HepG2 (cell line): ENCODE results near the gene TMEM151A. TPM values are rescaled to one million over a fixed set of nuclear protein-coding genes. Genes with fewer than 3 reads are reported as not detected.

Source experiments
- ATAC-seq: fragments of 200-7000 bp; cut with Tn5 transposase; 3 replicates; pipeline ENCODE4 v1.9.1; 2020; ENCODE audit warnings: mild to moderate bottlenecking, moderate library complexity
- BruUV-seq: library from RNA; stranded (reverse); fragments of 400-500 nt; replicated peaks from 2 replicates; lab custom pipeline; 2021; lab: Mats Ljungman, UMichigan
- CTCF ChIA-PET: fragments of 300-600 bp; formaldehyde crosslinking; extraction: SDS; loops from one replicate; lab custom pipeline; 2021; ENCODE audit warnings: low total read pairs, inconsistent platforms, low intra/inter-chr PET ratio; lab: Yijun Ruan, JAX
- POLR2A ChIA-PET: fragments of 350-600 bp; sonication (Branson Sonifier 250); formaldehyde crosslinking; loops from one replicate; lab custom pipeline; 2020; ENCODE audit warnings: antibody characterized with exemption, inconsistent platforms; lab: Yijun Ruan, JAX
- DNase-seq: peaks from one replicate; pipeline ENCODE4 v3.0.0-alpha.2; 2015; ENCODE audit warnings: low spot score
- FAIRE-seq: peaks from 3 replicates; lab custom pipeline; 2011; peaks lifted over from hg19 to GRCh38; lab: Jason Lieb, UNC
- H2AFZ ChIP-seq: one replicate; pipeline ENCODE4 v1.6.1; 2011; ENCODE audit warnings: low read length, inconsistent platforms
- H3K27ac ChIP-seq: fragments of 300-600 bp; 3 replicates; pipeline ENCODE4 v1.8.0; 2011; ENCODE audit warnings: mixed run types, mild to moderate bottlenecking, mixed read lengths, low read length, inconsistent platforms; ENCODE audit not compliant: insufficient read depth; ENCODE audit errors: extremely low read length
- H3K27me3 ChIP-seq, 2 experiments: fragments of 200-600 bp in 1 of 2; 2 replicates in 1 of 2; 3 replicates in 1 of 2; pipeline versions ENCODE4 v1.6.0 to v1.8.0; 2011; ENCODE audit warnings: low read length in 2 of 2, mild to moderate bottlenecking in 2 of 2, moderate library complexity in 2 of 2, inconsistent platforms in 1 of 2; ENCODE audit not compliant: insufficient read depth in 2 of 2, control insufficient read depth in 1 of 2
- H3K36me3 ChIP-seq, 2 experiments: fragments of 200-600 bp in 1 of 2; replicated peaks in 1 of 2; 2 replicates in 1 of 2; 3 replicates in 1 of 2; pipeline versions ENCODE4 v1.5.1 to v1.8.0; 2011; ENCODE audit warnings: low read length in 2 of 2, inconsistent platforms in 1 of 2; ENCODE audit not compliant: insufficient read depth in 2 of 2, control insufficient read depth in 1 of 2
- H3K4me1 ChIP-seq: 2 replicates; pipeline ENCODE4 v1.5.1; 2012; ENCODE audit warnings: low read length, inconsistent platforms; ENCODE audit not compliant: insufficient read depth
- H3K4me2 ChIP-seq: 2 replicates; pipeline ENCODE4 v1.6.0; 2011; ENCODE audit warnings: low read depth, low read length, inconsistent platforms
- H3K4me3 ChIP-seq, 3 experiments: fragments of 200-600 bp in 1 of 3; sonication (generic), shearing (Covaris generic) in 1 of 3; replicated peaks in 1 of 3; 2 replicates each; pipeline ENCODE4 v1.5.1; 2011 to 2016; ENCODE audit warnings: low read length in 3 of 3, inconsistent platforms in 2 of 3, low read depth in 2 of 3, mild to moderate bottlenecking in 2 of 3, control low read depth in 1 of 3, mixed read lengths in 1 of 3; ENCODE audit not compliant: insufficient read depth in 1 of 3
- H3K79me2 ChIP-seq: one replicate; pipeline ENCODE4 v1.6.1; 2011; ENCODE audit warnings: low read length, inconsistent platforms; ENCODE audit not compliant: insufficient read depth
- H3K9ac ChIP-seq: 2 replicates; pipeline ENCODE4 v1.6.0; 2011; ENCODE audit warnings: mild to moderate bottlenecking, low read depth, low read length, inconsistent platforms; ENCODE audit not compliant: insufficient read depth
- H3K9me3 ChIP-seq: 2 replicates; pipeline ENCODE4 v1.5.1; 2012; ENCODE audit warnings: mild to moderate bottlenecking, low read length
- H4K20me1 ChIP-seq: 2 replicates; pipeline ENCODE4 v1.6.0; 2011; ENCODE audit warnings: inconsistent platforms, mild to moderate bottlenecking, low read length, moderate library complexity; ENCODE audit not compliant: insufficient read depth
- HNRNPL ChIP-seq: fragments of 200-400 bp; formaldehyde crosslinking; IDR thresholded peaks from 2 replicates; pipeline ENCODE4 v1.6.1; 2017; ENCODE audit warnings: mild to moderate bottlenecking, low read depth, low read length
- MATR3 ChIP-seq: sonication (generic); formaldehyde crosslinking; IDR thresholded peaks from 2 replicates; pipeline ENCODE4 v1.4.0; 2020; ENCODE audit warnings: missing genetic modification reagents
- RFXAP ChIP-seq: sonication (generic); formaldehyde crosslinking; IDR thresholded peaks from 2 replicates; pipeline ENCODE4 v1.4.0; 2020; ENCODE audit warnings: missing genetic modification reagents, borderline replicate concordance
- SUZ12 ChIP-seq: fragments of 150-350 bp; IDR thresholded peaks from 2 replicates; pipeline ENCODE4 v1.6.1; 2014; ENCODE audit warnings: low read depth, low read length
- ZBTB20 ChIP-seq: sonication (generic); formaldehyde crosslinking; IDR thresholded peaks from 2 replicates; pipeline ENCODE4 v1.8.1; 2023; ENCODE audit warnings: missing genetic modification reagents, low read depth, mild to moderate bottlenecking, borderline replicate concordance
- ZFP90 ChIP-seq: sonication (generic); formaldehyde crosslinking; IDR thresholded peaks from 2 replicates; pipeline ENCODE4 v1.8.0; 2022; ENCODE audit warnings: missing genetic modification reagents, mild to moderate bottlenecking, inconsistent platforms, borderline replicate concordance
- ZMAT3 ChIP-seq: sonication (generic); formaldehyde crosslinking; conservative IDR thresholded peaks from 2 replicates; pipeline ENCODE4 v1.7.0; 2021; ENCODE audit warnings: missing genetic modification reagents
- ZMYM3 ChIP-seq: sonication (generic); formaldehyde crosslinking; IDR thresholded peaks from 2 replicates; pipeline ENCODE4 v1.5.1; 2020; ENCODE audit warnings: mild to moderate bottlenecking, missing genetic modification reagents
- ZNF234 ChIP-seq: sonication (generic); formaldehyde crosslinking; conservative IDR thresholded peaks from 2 replicates; pipeline ENCODE4 v1.5.1; 2020; ENCODE audit warnings: mild to moderate bottlenecking, missing genetic modification reagents
- ZNF598 ChIP-seq: sonication (generic); formaldehyde crosslinking; IDR thresholded peaks from 2 replicates; pipeline ENCODE4 v1.5.1; 2020; ENCODE audit warnings: mild to moderate bottlenecking, missing genetic modification reagents, borderline replicate concordance
- ZNF629 ChIP-seq: sonication (generic); formaldehyde crosslinking; conservative IDR thresholded peaks from 2 replicates; pipeline ENCODE4 v1.5.0; 2020; ENCODE audit warnings: missing genetic modification reagents
- WGBS: methylation state at CpG from one replicate; pipeline ENCODE4 v1.1.6; 2017; ENCODE audit warnings: low lambda C conversion rate; 5-methylcytosine and 5-hydroxymethylcytosine counted together
- in situ Hi-C: cut with HindIII; loops from 2 replicates; pipeline ENCODE4 v1.10.0; 2017; ENCODE audit warnings: low pct_unique_long_range_greater_than_20kb; ENCODE audit not compliant: extremely low pct_ligation_motif_present
- intact Hi-C: fragments of 100-400 bp; cut with micrococcal nuclease; formaldehyde crosslinking; loops from one replicate; pipeline ENCODE4 v1.10.0; 2022; ENCODE audit not compliant: unreplicated experiment
- polyA plus RNA-seq, 8 experiments: library from polyadenylated mRNA; depleted of rRNA in 3 of 8; stranded (reverse) in 7 of 8; unstranded in 1 of 8; fragments of >200 nt; fragmentation: Illumina TruSeq in 4 of 8; extraction: Trizol in 4 of 8; gene quantifications; 2 replicates each; pipeline versions ENCODE4 v1.2.1 to v1.2.3, GENCODE V29; 2011 to 2016; ENCODE audit warnings: low read depth in 4 of 8, missing spikeins in 1 of 8, mixed read lengths in 1 of 8; ENCODE audit not compliant: insufficient read depth in 1 of 8
- total RNA-seq, 5 experiments: library from RNA; depleted of rRNA; stranded (reverse); fragments of >200 nt; fragmentation: Illumina TruSeq; extraction: Trizol; gene quantifications; 2 replicates each; pipeline ENCODE4 v1.2.3, GENCODE V29; 2016; ENCODE audit warnings: low read depth in 1 of 5
- TF ChIP-seq, protein P1 (sequence below): IDR thresholded peaks from 2 replicates; pipeline ENCODE4 v1.6.1; 2012; ENCODE audit warnings: inconsistent platforms
- TF ChIP-seq, protein P2 (sequence below): sonication (generic); formaldehyde crosslinking; IDR thresholded peaks from 2 replicates; pipeline ENCODE4 v1.5.1; 2020; ENCODE audit warnings: missing genetic modification reagents, mild to moderate bottlenecking, borderline replicate concordance

TMEM151A gene
- total and polyA plus RNA-seq, 2 of the 13 experiments (the other 11 are each of a cell fraction or from before 2014, with no cell fraction given): 0.18 to 0.33 TPM

DNA sequence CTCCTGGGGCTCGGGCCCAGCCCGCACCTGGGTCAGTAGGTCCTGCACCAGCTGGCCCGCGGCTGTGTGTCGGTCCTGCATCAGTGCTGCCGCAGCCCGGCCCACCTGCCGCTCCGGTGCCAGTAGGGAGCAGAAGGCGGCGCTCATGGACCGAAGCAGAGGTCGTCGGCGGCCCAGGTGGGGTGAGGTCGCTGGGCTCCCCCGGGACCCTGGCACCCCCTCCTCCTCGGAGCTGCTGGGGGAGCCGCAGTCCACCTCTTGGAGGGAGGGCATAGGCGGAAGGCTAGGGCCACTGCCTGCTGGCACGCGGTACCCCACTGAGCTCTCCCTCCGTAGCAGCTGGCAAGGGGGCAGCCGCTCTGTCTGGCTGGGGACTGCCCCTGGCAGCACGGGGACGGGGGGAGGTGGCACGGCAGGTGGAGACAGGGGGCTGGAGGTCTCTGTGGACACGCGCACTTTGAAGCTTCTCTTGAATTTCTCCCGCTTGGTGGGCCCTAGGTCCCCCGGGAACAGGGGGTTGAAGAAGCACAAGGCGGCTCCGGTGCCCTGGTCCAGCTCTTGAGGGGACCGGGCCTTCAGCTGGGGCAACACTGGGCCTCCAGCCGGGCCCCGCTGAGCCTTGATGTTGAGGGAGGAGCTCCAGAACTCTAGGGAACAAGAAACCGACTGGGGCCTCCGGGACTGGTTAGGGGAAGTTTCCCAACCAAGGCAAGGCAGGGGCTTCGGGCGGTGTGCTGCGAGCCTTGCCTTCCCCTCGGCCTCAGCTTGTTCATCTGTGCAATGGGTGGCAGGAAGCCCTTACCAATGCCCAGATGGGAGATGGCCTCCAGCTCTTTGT, 43.1 kb downstream of the TMEM151A start:
- intact Hi-C loops: no loop called here
- Histone ChIP-seq H3K4me1 (peaks cover 23% of the 10 kb centered on the region), H3K9ac (peak overlapping the region; percentile 67), H3K4me3 (peak overlapping the region; percentile 64 to 79 (median 70); a peak in 5 of 6 replicates), H3K9me3 (no peaks in the 10 kb centered on the region), H3K36me3 (peaks cover 5 to 6% of the 10 kb centered on the region in 2 experiments; a peak in 3 of 5 replicates), H2AFZ (no peak overlapping the region), H4K20me1 (no peaks in the 10 kb centered on the region), H3K4me2 (peak overlapping the region; percentile 87), H3K79me2 (no peaks in the 10 kb centered on the region), H3K27ac (no peak overlapping the region), H3K27me3 (no peaks in the 10 kb centered on the region)
- DNase-seq: no peak
- TF ChIP-seq HNRNPL (0 out of 2 replicates have a peak, but pooled peaks have one; percentile 10), ZNF629 (CRISPR knock-in tag) (peak; percentile 96), ZMYM3 (CRISPR knock-in tag) (peak; percentile 77), RFXAP (CRISPR knock-in tag) (no peak)
- CTCF ChIA-PET: no interaction called here
- in situ Hi-C loops: no loop called here
- ATAC-seq: no peak
- FAIRE-seq: no peak
- WGBS: 79% methylated on average over 12 of the region's 42 CpGs
- POLR2A ChIA-PET: interaction anchor here (0.9 to 3.6 kb wide), 7 partner anchors 8 to 46 kb away, joined by 3 to 59 read pairs (median 5); partner anchors contain the start of genes B4GAT1, SLC29A2 and YIF1A
- BruUV-seq: no TSS peak

DNA sequence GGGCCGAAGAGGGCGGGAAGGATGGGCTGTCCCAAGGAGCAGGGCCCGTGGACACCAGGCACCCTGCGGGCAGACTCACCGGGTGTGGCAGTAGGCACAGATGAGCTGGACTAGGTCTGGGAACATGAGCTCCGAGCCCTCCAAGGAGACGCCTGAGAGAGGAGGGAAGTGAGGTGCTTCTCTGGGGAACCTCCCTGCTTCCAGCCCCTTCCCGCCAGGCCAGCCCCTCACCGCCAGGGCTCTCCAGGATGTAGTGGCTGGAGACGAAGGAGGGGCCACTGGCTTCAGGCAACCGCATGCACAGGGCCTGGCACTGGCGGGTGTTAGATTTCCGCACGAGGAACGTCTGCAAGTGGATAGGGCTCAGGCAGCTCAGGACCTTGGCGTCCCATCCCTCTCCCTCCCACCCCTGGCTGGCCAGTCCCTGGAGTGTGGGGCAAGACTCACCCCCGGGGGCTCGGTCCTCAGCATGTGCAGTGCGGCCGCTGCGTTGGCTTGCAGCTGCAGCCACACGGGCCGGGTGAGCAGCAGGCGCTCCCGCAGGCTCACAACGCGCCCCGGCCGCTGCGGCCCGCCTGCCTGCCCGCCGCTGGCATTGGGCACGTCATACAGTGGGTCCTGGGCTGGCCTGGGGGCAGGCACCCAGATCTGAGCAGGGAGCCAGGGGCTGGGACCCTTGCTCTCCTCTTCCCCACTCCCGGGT, 44.0 kb downstream of the TMEM151A start:
- DNase-seq (no peak), ATAC-seq (peak; percentile 55), FAIRE-seq (no peak)
- ChIA-PET CTCF (interaction anchor here (1.2 to 2.1 kb wide), 3 partner anchors 14 to 113 kb away, joined by 4 to 32 read pairs (median 5); no protein-coding TSS in a partner anchor), POLR2A (interaction anchor here (0.7 to 3.6 kb wide), 14 partner anchors 9 to 103 kb away, joined by 3 to 59 read pairs (median 4); partner anchors contain the start of genes B4GAT1, BRMS1, CD248 and SLC29A2)
- H3K4me2 ChIP-seq: peak overlapping the region; percentile 87
- no peak overlapping the region for H2AFZ ChIP-seq
- BruUV-seq: no TSS peak
- no peaks in the 10 kb centered on the region for H3K27me3 ChIP-seq
- H3K9ac ChIP-seq: peak overlapping the region; percentile 67
- peak overlapping the region; percentile 64 to 79 (median 70) for H3K4me3 ChIP-seq
- WGBS: 28% methylated on average over 5 of the region's 35 CpGs
- H4K20me1 ChIP-seq: no peaks in the 10 kb centered on the region
- intact Hi-C loops (loop anchor here (1.0 kb wide), 1 partner anchor 23 kb away; no protein-coding TSS in a partner anchor), in situ Hi-C loops (no loop called here)
- H3K79me2 ChIP-seq: no peaks in the 10 kb centered on the region
- no peaks in the 10 kb centered on the region for H3K9me3 ChIP-seq
- H3K27ac ChIP-seq: peak overlapping the region; percentile 63
- peaks cover 5 to 15% of the 10 kb centered on the region in 2 experiments; a peak in 3 of 5 replicates for H3K36me3 ChIP-seq
- H3K4me1 ChIP-seq: peaks cover 19% of the 10 kb centered on the region
- TF ChIP-seq ZFP90: no peak
- TF ChIP-seq RFXAP (CRISPR knock-in tag): no peak
- no peak for TF ChIP-seq MATR3 (CRISPR knock-in tag)
- no peak for TF ChIP-seq ZMAT3 (CRISPR knock-in tag)
- TF ChIP-seq, protein P1, sequence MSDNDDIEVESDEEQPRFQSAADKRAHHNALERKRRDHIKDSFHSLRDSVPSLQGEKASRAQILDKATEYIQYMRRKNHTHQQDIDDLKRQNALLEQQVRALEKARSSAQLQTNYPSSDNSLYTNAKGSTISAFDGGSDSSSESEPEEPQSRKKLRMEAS: peak; percentile 81
- TF ChIP-seq, protein P2, sequence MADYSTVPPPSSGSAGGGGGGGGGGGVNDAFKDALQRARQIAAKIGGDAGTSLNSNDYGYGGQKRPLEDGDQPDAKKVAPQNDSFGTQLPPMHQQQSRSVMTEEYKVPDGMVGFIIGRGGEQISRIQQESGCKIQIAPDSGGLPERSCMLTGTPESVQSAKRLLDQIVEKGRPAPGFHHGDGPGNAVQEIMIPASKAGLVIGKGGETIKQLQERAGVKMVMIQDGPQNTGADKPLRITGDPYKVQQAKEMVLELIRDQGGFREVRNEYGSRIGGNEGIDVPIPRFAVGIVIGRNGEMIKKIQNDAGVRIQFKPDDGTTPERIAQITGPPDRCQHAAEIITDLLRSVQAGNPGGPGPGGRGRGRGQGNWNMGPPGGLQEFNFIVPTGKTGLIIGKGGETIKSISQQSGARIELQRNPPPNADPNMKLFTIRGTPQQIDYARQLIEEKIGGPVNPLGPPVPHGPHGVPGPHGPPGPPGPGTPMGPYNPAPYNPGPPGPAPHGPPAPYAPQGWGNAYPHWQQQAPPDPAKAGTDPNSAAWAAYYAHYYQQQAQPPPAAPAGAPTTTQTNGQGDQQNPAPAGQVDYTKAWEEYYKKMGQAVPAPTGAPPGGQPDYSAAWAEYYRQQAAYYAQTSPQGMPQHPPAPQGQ (CRISPR knock-in tag): no peak
- peak; percentile 41; the same call in 1 of the 2 replicates for TF ChIP-seq ZNF598 (CRISPR knock-in tag)
- 0 out of 2 replicates have a peak, but pooled peaks have one; percentile 9 for TF ChIP-seq ZNF234
- TF ChIP-seq SUZ12: no peak
- 0 out of 2 replicates have a peak, but pooled peaks have one; percentile 8 for TF ChIP-seq ZBTB20 (CRISPR knock-in tag)
